ENCODE data around the gene CEACAM8. TPM values are rescaled to one million over a fixed set of nuclear protein-coding genes. Genes with fewer than 3 reads are reported as not detected.
"Not testable (repeated sequence)": the region's sequence is repeated elsewhere in the genome, so short reads cannot be mapped to it uniquely, and the experiment has no call there.

The CEACAM8 gene
- total and polyA plus RNA-seq, 3 experiments from 2014 or later, result not detected

DNA sequence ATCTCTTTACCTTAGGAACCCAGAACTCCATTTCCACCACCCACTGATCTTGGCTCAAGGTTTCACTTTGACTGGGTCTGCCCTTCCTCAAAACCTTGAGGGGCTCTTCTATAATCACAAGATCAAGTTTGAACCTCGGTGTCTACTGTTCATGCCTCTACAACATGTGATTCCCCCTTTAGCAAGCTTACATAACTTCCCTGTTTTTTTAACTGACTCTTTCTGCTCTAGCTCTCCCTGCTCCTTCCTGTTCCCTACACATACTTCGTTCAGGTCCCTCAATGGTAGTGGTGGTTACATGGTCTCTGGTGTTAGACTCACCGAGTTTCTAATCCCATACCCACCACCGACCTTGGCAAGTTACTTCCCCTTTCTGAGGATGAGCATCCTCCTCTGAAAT, 26.7 kb downstream of the CEACAM8 start:
- H3K36me3 ChIP-seq (ENCODE audit: insufficient read depth, low read length), result no peaks in the 10 kb centered on the region
- H3K27me3 ChIP-seq (ENCODE audit: insufficient read depth, low read length, poor library complexity, severe bottlenecking), result no peaks in the 10 kb centered on the region
- H3K4me3 ChIP-seq (ENCODE audit: low read length), result no peak overlapping the region
- H3K9me3 Mint-ChIP-seq, result no peaks in the 10 kb centered on the region
- ChIA-PET POLR2A (no interaction called here), CTCF (interaction anchor here (1.5 kb wide), 1 partner anchor 29 kb away, joined by 4 read pairs; no protein-coding TSS in a partner anchor)
- H3K27ac ChIP-seq (ENCODE audit: low read depth, low read length), result no peak overlapping the region
- H3K4me3 Mint-ChIP-seq, result peak overlapping the region in 1 of 7 donors; percentile 14
- no peaks in the 10 kb centered on the region for H3K4me1 ChIP-seq (ENCODE audit: insufficient read depth, low read length)
- H3K9me3 ChIP-seq (ENCODE audit: low read length), result no peaks in the 10 kb centered on the region
- peaks cover 0 to 11% (median 1%) of the 10 kb centered on the region in 3 donors for H3K4me1 Mint-ChIP-seq
- peaks cover 12 to 38% of the 10 kb centered on the region in 2 donors for H3K27me3 Mint-ChIP-seq
- no peaks in the 10 kb centered on the region for H3K36me3 Mint-ChIP-seq
- no peak for DNase-seq
- peak overlapping the region in 1 of 8 donors; percentile 52 for H3K27ac Mint-ChIP-seq

- H3K36me3 ChIP-seq (ENCODE audit: insufficient read depth, low read length), result no peaks in the 10 kb centered on the region
- no peaks in the 10 kb centered on the region for H3K4me1 ChIP-seq (ENCODE audit: insufficient read depth, low read length)
- Mint-ChIP-seq H3K27me3 (peaks cover 12 to 36% of the 10 kb centered on the region in 2 donors), H3K4me1 (peaks cover 0 to 11% (median 1%) of the 10 kb centered on the region in 3 donors), H3K4me3 (peak overlapping the region in 1 of 7 donors; percentile 14), H3K36me3 (no peaks in the 10 kb centered on the region), H3K9me3 (no peaks in the 10 kb centered on the region), H3K27ac (peak overlapping the region in 1 of 8 donors; percentile 52)
- CTCF ChIA-PET, result interaction anchor here (1.5 kb wide), 1 partner anchor 29 kb away, joined by 4 read pairs; no protein-coding TSS in a partner anchor
- no peaks in the 10 kb centered on the region for H3K9me3 ChIP-seq (ENCODE audit: low read length)
- no peaks in the 10 kb centered on the region for H3K27me3 ChIP-seq (ENCODE audit: insufficient read depth, low read length, poor library complexity, severe bottlenecking)
- POLR2A ChIA-PET, result no interaction called here
- no peak overlapping the region for H3K27ac ChIP-seq (ENCODE audit: low read depth, low read length)
- no peak for DNase-seq
- no peak overlapping the region for H3K4me3 ChIP-seq (ENCODE audit: low read length)
Observed at GRCh38 chr19:42567567-42567966, 27.2 kb downstream of the CEACAM8 start.

DNA sequence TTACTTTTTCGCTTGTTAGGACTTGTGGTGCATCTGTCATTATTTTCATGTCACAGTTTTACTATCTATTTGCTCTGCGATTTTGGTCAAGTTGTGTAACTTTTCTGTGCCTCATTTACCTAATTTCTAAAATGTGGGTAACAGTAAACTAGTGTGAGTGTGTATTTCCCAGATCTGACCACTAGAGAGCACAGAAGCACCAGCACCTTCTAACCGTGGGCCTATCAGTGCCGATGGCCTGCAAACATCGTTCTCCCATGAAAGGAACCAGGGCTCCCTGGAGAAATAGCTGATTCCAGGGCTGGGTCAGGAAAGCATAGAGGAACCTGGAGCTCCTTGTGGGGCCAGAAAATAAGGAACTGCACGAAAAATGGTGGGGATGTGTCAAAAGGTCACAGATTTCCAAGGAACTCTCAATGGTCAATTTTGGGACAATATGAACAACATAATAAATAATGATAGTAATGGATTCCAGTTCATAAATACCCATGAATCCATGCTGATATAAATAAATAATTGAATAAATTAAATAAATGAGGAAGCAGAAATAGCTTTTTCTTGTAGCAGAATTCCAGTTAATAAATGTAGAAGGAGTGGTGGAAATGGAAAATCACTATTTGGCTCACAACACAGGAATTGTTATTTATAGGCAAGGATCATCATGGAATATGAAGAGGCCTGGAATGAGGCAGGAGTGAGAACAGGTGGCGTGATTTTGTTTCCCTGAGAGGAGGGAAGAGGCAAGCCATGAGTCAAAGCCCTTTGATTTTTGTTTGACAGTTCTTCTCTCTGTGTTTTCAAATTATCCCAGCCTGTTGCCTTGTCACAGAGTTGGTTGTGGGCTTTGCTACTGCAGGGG, 31.1 kb downstream of the CEACAM8 start:
- POLR2A ChIA-PET, result no interaction called here
- no peaks in the 10 kb centered on the region for H3K36me3 ChIP-seq (ENCODE audit: insufficient read depth, low read length)
- H3K27ac Mint-ChIP-seq, result peak overlapping the region in 1 of 8 donors; percentile 25

DNA sequence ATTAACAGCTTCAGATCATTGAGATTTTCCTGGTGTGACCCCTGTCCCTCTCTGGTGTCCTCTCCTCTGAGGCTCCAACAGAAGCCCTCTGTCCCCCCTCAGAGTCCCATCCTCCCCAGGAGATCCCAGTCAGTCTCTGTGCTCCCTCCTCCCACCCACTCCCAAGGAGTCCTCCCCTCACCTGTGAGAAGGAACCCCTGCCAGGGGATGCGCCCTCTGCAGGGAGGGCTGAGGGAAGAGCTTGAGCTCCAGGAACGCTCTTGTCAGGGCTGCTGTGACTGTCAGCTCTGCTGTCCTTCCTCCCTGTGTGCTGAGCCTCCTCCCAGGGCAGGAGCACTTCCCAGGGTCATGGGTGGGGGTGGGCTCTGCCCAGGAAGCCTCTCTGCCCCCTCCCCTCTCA, 33.2 kb downstream of the CEACAM8 start:
- no peaks in the 10 kb centered on the region for H3K36me3 ChIP-seq (ENCODE audit: insufficient read depth, low read length)
- no peak overlapping the region for H3K27ac ChIP-seq (ENCODE audit: low read depth, low read length)
- peak overlapping the region in 1 of 8 donors; percentile 38 for H3K27ac Mint-ChIP-seq
- H3K36me3 Mint-ChIP-seq, result no peaks in the 10 kb centered on the region
- H3K4me1 Mint-ChIP-seq, result peaks cover 0 to 3% (median 1%) of the 10 kb centered on the region in 3 donors
- ChIA-PET POLR2A (no interaction called here), CTCF (no interaction called here)
- DNase-seq, result no peak
- H3K9me3 ChIP-seq (ENCODE audit: low read length), result no peaks in the 10 kb centered on the region
- H3K9me3 Mint-ChIP-seq, result peaks cover 0 to 2% (median 0%) of the 10 kb centered on the region in 5 donors
- no peaks in the 10 kb centered on the region for H3K27me3 ChIP-seq (ENCODE audit: insufficient read depth, low read length, poor library complexity, severe bottlenecking)
- no peaks in the 10 kb centered on the region for H3K4me1 ChIP-seq (ENCODE audit: insufficient read depth, low read length)
- peaks cover 7 to 40% of the 10 kb centered on the region in 2 donors for H3K27me3 Mint-ChIP-seq
- H3K4me3 ChIP-seq (ENCODE audit: low read length), result no peak overlapping the region
- no peak overlapping the region for H3K4me3 Mint-ChIP-seq

More for the DNA sequence above, 31.1 kb downstream of the CEACAM8 start:
- H3K4me3 ChIP-seq (ENCODE audit: low read length), result no peak overlapping the region
- H3K36me3 Mint-ChIP-seq, result no peaks in the 10 kb centered on the region
- H3K27ac ChIP-seq (ENCODE audit: low read depth, low read length), result no peak overlapping the region
- CTCF ChIA-PET, result interaction anchor here (0.8 to 1.7 kb wide), 3 partner anchors 29 to 113 kb away, joined by 3 read pairs; no protein-coding TSS in a partner anchor
- peaks cover 13 to 40% of the 10 kb centered on the region in 2 donors for H3K27me3 Mint-ChIP-seq
- no peak overlapping the region for H3K4me3 Mint-ChIP-seq
- no peaks in the 10 kb centered on the region for H3K27me3 ChIP-seq (ENCODE audit: insufficient read depth, low read length, poor library complexity, severe bottlenecking)
- no peaks in the 10 kb centered on the region for H3K4me1 ChIP-seq (ENCODE audit: insufficient read depth, low read length)
- no peaks in the 10 kb centered on the region for H3K9me3 Mint-ChIP-seq
- no peak for DNase-seq
- no peaks in the 10 kb centered on the region for H3K9me3 ChIP-seq (ENCODE audit: low read length)
- H3K4me1 Mint-ChIP-seq, result peaks cover 0 to 11% (median 1%) of the 10 kb centered on the region in 3 donors

DNA sequence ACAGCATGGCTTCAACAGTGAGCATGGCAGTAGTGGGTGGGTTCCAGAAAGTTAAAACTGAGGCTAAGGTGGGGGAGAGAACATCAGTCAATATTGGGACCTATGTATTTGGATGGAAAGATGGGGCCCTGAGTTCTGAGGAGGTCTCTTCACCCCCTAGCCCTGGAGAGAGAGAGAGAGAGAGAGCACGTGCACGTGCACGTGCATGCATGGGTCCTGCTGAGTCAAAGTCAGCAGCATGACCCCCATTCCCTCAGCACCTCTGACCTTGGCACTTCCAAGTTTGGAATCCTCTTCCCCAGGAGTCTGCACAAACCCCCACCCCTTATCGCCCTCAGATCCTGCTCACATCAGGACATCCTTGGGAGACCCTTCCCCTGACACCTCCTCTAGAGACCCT, 34.0 kb downstream of the CEACAM8 start:
- CTCF ChIA-PET, result no interaction called here
- no peaks in the 10 kb centered on the region for H3K27me3 ChIP-seq (ENCODE audit: insufficient read depth, low read length, poor library complexity, severe bottlenecking)
- Mint-ChIP-seq H3K36me3 (no peaks in the 10 kb centered on the region), H3K9me3 (peaks cover 0 to 2% (median 0%) of the 10 kb centered on the region in 5 donors), H3K27ac (no peak overlapping the region), H3K4me3 (no peak overlapping the region), H3K4me1 (peaks cover 0 to 3% (median 1%) of the 10 kb centered on the region in 3 donors), H3K27me3 (peaks cover 10 to 40% of the 10 kb centered on the region in 2 donors)
- H3K36me3 ChIP-seq (ENCODE audit: insufficient read depth, low read length), result no peaks in the 10 kb centered on the region
- H3K4me3 ChIP-seq (ENCODE audit: low read length), result no peak overlapping the region
- H3K9me3 ChIP-seq (ENCODE audit: low read length), result no peaks in the 10 kb centered on the region
- no peak for DNase-seq
- no peaks in the 10 kb centered on the region for H3K4me1 ChIP-seq (ENCODE audit: insufficient read depth, low read length)
- POLR2A ChIA-PET, result no interaction called here
- H3K27ac ChIP-seq (ENCODE audit: low read depth, low read length), result no peak overlapping the region

DNA sequence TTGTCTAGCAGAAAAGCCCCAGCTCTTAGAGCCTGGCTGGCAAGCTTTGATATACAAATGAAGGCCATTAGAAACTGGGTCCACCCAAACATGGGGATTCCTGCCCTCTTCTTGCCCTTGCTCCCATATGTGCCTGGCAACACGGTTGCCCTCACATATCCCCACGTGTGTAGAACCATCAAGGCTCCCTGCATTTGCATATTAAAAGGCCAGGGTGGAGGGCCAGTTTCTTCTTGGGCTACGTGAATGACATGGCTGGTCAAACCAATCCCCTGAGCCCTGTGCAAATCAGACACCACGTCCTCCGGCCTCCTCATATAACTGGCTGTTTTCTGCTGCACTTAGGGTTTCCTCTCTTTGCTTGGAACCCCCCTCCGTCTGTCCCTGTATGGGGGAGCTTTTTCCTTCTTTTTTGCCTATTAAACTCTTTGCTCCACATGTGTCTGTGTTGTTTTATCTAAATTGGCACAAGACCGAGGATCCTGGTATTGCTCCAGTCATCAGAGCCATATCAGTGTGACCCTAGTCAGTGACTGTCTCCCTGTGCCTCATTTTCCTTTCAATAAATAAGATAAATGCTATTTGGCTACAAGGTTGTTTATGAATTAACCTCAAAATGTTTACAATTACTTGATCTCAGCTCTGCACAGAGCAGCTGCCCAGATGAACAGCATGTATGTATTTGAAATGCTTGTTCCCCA, 36.1 kb downstream of the CEACAM8 start:
- H3K36me3 ChIP-seq (ENCODE audit: insufficient read depth, low read length), result no peaks in the 10 kb centered on the region
- no peaks in the 10 kb centered on the region for H3K36me3 Mint-ChIP-seq
- no peak overlapping the region for H3K4me3 Mint-ChIP-seq
- H3K4me1 Mint-ChIP-seq, result peaks cover 0 to 3% (median 1%) of the 10 kb centered on the region in 3 donors
- H3K4me1 ChIP-seq (ENCODE audit: insufficient read depth, low read length), result no peaks in the 10 kb centered on the region
- H3K27me3 Mint-ChIP-seq, result peaks cover 16 to 55% of the 10 kb centered on the region in 2 donors
- H3K27ac Mint-ChIP-seq, result no peak overlapping the region
- H3K27me3 ChIP-seq (ENCODE audit: insufficient read depth, low read length, poor library complexity, severe bottlenecking), result no peaks in the 10 kb centered on the region
- CTCF ChIA-PET, result interaction anchor here (0.6 kb wide), 1 partner anchor 8 kb away, joined by 3 read pairs; no protein-coding TSS in a partner anchor
- POLR2A ChIA-PET, result no interaction called here
- H3K27ac ChIP-seq (ENCODE audit: low read depth, low read length), result no peak overlapping the region
- H3K9me3 Mint-ChIP-seq, result peaks cover 0 to 2% (median 0%) of the 10 kb centered on the region in 5 donors
- H3K4me3 ChIP-seq (ENCODE audit: low read length), result no peak overlapping the region
- DNase-seq, result no peak
- H3K9me3 ChIP-seq (ENCODE audit: low read length), result no peaks in the 10 kb centered on the region

DNA sequence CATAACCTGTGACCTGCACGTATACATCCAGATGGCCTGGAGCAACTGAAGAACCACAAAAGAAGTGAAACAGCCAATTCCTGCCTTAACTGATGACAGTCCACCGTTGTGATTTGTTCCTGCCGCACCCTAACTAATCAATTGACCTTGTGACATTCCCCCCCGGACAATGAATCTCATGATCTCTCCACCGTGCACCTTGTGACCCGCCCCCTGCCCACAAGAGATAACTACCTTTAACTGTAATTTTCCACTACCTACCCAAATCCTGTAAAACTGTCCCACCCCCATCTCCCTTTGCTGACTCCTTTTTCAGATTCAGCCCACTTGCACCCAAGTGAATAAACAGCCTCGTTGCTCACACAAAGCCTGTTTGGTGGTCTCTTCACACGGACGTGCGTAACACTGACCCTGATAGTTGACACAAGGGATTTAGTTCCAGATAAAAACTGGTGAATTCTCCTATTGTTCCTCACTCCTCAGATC, 37.3 kb downstream of the CEACAM8 start:
- H3K36me3 ChIP-seq (ENCODE audit: insufficient read depth, low read length); DNase-seq; H3K27me3 ChIP-seq (ENCODE audit: insufficient read depth, low read length, poor library complexity, severe bottlenecking); H3K9me3 Mint-ChIP-seq; H3K36me3 Mint-ChIP-seq; H3K4me1 Mint-ChIP-seq; H3K9me3 ChIP-seq (ENCODE audit: low read length); H3K4me3 ChIP-seq (ENCODE audit: low read length); H3K4me3 Mint-ChIP-seq; H3K27ac ChIP-seq (ENCODE audit: low read depth, low read length); H3K4me1 ChIP-seq (ENCODE audit: insufficient read depth, low read length); CTCF ChIA-PET; POLR2A ChIA-PET: not testable (repeated sequence)
- Mint-ChIP-seq H3K27ac (peak overlapping the region in 1 of 8 donors; percentile 90), H3K27me3 (peaks cover 14 to 49% of the 10 kb centered on the region in 2 donors)

DNA sequence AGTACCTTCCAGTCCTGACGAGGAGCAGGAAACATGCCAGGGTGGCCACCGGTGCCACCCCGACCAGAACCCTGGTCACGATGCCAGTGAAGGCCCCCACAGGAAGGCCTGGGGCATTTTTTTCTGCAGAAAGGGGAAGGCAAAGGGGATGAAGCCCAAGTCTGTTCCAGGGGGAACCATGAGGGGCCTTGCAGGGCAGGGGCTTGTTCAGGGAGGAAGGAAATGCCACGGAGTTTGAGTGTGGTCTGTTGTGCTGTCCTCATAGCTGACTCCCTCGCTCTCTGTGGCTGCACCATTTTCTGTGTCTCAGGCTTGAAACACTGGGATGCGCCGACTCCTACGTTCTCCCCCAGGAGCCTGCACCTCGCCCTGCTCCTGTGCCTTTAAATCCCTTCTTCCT, 38.9 kb downstream of the CEACAM8 start:
- Histone ChIP-seq H3K36me3 (ENCODE audit: insufficient read depth, low read length) (no peaks in the 10 kb centered on the region), H3K4me3 (ENCODE audit: low read length) (no peak overlapping the region), H3K27ac (ENCODE audit: low read depth, low read length) (no peak overlapping the region), H3K9me3 (ENCODE audit: low read length) (no peaks in the 10 kb centered on the region), H3K4me1 (ENCODE audit: insufficient read depth, low read length) (no peaks in the 10 kb centered on the region), H3K27me3 (ENCODE audit: insufficient read depth, low read length, poor library complexity, severe bottlenecking) (no peaks in the 10 kb centered on the region)
- Mint-ChIP-seq H3K27me3 (peaks cover 13 to 44% of the 10 kb centered on the region in 2 donors), H3K4me1 (no peaks in the 10 kb centered on the region), H3K4me3 (no peak overlapping the region), H3K9me3 (peaks cover 0 to 4% (median 0%) of the 10 kb centered on the region in 5 donors), H3K27ac (no peak overlapping the region), H3K36me3 (no peaks in the 10 kb centered on the region)
- ChIA-PET CTCF (interaction anchor here (1.5 kb wide), 1 partner anchor 11 kb away, joined by 5 read pairs; no protein-coding TSS in a partner anchor), POLR2A (no interaction called here)
- no peak for DNase-seq
